ENCODE data around the gene TRIO. TPM values are rescaled to one million over a fixed set of nuclear protein-coding genes. Genes with fewer than 3 reads are reported as not detected.
A peak's percentile ranks its signal among the peaks of the same experiment; 100 is the strongest.

The TRIO gene
- total and polyA plus RNA-seq, 10 of the 15 experiments (the other 5 are each of a cell fraction or from before 2014, with no cell fraction given): 5.1 to 96.4 (median 44.6) TPM

- TF ChIP-seq, protein P1, sequence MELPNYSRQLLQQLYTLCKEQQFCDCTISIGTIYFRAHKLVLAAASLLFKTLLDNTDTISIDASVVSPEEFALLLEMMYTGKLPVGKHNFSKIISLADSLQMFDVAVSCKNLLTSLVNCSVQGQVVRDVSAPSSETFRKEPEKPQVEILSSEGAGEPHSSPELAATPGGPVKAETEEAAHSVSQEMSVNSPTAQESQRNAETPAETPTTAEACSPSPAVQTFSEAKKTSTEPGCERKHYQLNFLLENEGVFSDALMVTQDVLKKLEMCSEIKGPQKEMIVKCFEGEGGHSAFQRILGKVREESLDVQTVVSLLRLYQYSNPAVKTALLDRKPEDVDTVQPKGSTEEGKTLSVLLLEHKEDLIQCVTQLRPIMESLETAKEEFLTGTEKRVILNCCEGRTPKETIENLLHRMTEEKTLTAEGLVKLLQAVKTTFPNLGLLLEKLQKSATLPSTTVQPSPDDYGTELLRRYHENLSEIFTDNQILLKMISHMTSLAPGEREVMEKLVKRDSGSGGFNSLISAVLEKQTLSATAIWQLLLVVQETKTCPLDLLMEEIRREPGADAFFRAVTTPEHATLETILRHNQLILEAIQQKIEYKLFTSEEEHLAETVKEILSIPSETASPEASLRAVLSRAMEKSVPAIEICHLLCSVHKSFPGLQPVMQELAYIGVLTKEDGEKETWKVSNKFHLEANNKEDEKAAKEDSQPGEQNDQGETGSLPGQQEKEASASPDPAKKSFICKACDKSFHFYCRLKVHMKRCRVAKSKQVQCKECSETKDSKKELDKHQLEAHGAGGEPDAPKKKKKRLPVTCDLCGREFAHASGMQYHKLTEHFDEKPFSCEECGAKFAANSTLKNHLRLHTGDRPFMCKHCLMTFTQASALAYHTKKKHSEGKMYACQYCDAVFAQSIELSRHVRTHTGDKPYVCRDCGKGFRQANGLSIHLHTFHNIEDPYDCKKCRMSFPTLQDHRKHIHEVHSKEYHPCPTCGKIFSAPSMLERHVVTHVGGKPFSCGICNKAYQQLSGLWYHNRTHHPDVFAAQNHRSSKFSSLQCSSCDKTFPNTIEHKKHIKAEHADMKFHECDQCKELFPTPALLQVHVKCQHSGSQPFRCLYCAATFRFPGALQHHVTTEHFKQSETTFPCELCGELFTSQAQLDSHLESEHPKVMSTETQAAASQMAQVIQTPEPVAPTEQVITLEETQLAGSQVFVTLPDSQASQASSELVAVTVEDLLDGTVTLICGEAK (IDR thresholded peaks at IDR 0.05; ENCODE audit: borderline replicate concordance): no peak
- TF ChIP-seq CREB1 (IDR thresholded peaks at IDR 0.05; ENCODE audit: low read depth) (peak; percentile 16; the same call in 1 of the 2 replicates), RELA (IDR thresholded peaks at IDR 0.05; ENCODE audit: borderline replicate concordance, partially characterized antibody) (no peak), ESRRA (IDR thresholded peaks at IDR 0.05; ENCODE audit: low read length) (no peak), MEF2B (IDR thresholded peaks at IDR 0.05; ENCODE audit: partially characterized antibody, poor library complexity, severe bottlenecking) (no peak), BACH1 (IDR thresholded peaks at IDR 0.05; ENCODE audit: borderline replicate concordance) (no peak), ZBTB33 (IDR thresholded peaks at IDR 0.05) (no peak), ZNF207 (IDR thresholded peaks at IDR 0.05; ENCODE audit: borderline replicate concordance) (no peak), YY1 (IDR thresholded peaks at IDR 0.05; ENCODE audit: low read depth, low read length) (no peak), PAX8 (IDR thresholded peaks at IDR 0.05) (no peak), MLLT1 (IDR thresholded peaks at IDR 0.05) (no peak), STAT1 (conservative IDR thresholded peaks at IDR 0.05) (no peak), EGR1 (IDR thresholded peaks at IDR 0.05; ENCODE audit: borderline replicate concordance in 1 of 2, low read depth in 2 of 2, low read length in 2 of 2) (no peak)
- TF ChIP-seq, protein P2, sequence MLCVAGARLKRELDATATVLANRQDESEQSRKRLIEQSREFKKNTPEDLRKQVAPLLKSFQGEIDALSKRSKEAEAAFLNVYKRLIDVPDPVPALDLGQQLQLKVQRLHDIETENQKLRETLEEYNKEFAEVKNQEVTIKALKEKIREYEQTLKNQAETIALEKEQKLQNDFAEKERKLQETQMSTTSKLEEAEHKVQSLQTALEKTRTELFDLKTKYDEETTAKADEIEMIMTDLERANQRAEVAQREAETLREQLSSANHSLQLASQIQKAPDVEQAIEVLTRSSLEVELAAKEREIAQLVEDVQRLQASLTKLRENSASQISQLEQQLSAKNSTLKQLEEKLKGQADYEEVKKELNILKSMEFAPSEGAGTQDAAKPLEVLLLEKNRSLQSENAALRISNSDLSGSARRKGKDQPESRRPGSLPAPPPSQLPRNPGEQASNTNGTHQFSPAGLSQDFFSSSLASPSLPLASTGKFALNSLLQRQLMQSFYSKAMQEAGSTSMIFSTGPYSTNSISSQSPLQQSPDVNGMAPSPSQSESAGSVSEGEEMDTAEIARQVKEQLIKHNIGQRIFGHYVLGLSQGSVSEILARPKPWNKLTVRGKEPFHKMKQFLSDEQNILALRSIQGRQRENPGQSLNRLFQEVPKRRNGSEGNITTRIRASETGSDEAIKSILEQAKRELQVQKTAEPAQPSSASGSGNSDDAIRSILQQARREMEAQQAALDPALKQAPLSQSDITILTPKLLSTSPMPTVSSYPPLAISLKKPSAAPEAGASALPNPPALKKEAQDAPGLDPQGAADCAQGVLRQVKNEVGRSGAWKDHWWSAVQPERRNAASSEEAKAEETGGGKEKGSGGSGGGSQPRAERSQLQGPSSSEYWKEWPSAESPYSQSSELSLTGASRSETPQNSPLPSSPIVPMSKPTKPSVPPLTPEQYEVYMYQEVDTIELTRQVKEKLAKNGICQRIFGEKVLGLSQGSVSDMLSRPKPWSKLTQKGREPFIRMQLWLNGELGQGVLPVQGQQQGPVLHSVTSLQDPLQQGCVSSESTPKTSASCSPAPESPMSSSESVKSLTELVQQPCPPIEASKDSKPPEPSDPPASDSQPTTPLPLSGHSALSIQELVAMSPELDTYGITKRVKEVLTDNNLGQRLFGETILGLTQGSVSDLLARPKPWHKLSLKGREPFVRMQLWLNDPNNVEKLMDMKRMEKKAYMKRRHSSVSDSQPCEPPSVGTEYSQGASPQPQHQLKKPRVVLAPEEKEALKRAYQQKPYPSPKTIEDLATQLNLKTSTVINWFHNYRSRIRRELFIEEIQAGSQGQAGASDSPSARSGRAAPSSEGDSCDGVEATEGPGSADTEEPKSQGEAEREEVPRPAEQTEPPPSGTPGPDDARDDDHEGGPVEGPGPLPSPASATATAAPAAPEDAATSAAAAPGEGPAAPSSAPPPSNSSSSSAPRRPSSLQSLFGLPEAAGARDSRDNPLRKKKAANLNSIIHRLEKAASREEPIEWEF (IDR thresholded peaks at IDR 0.05; ENCODE audit: insufficient replicate concordance, low read depth, low read length): no peak
- TF ChIP-seq, protein P3, sequence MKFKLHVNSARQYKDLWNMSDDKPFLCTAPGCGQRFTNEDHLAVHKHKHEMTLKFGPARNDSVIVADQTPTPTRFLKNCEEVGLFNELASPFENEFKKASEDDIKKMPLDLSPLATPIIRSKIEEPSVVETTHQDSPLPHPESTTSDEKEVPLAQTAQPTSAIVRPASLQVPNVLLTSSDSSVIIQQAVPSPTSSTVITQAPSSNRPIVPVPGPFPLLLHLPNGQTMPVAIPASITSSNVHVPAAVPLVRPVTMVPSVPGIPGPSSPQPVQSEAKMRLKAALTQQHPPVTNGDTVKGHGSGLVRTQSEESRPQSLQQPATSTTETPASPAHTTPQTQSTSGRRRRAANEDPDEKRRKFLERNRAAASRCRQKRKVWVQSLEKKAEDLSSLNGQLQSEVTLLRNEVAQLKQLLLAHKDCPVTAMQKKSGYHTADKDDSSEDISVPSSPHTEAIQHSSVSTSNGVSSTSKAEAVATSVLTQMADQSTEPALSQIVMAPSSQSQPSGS (IDR thresholded peaks at IDR 0.05; ENCODE audit: low read length): peak; percentile 82
Measured at GRCh38 chr5:14415698-14416074, 272.5 kb downstream of the TRIO start (continued).
